Epidermal melanocyte (primary cell): ENCODE results near the gene PEAR1.

Experiments used
- DNase-seq: peaks from one replicate; pipeline ENCODE4 v3.0.0; 2011; ENCODE audit warnings: low spot score; ENCODE audit not compliant: insufficient read length

PEAR1 gene

GRCh38 chr1:156860113-156860627 is 33.3 kb upstream of the PEAR1 start:
- no peak for DNase-seq

- no peak for DNase-seq
Observed at GRCh38 chr1:156860628-156861423, 32.7 kb upstream of the PEAR1 start, which contains the start of gene NTRK1. Gene NTRK1, plus strand, starts transcription at chr1:156860865. Its CDS starts 70 bp downstream, at chr1:156860935.

GRCh38 chr1:156862584-156862983 is 30.9 kb upstream of the PEAR1 start:
- no peak for DNase-seq

GRCh38 chr1:156862997-156863599 is 30.4 kb upstream of the PEAR1 start:
- DNase-seq: no peak

GRCh38 chr1:156863631-156864030 is 29.9 kb upstream of the PEAR1 start:
- no peak for DNase-seq

GRCh38 chr1:156864796-156865195 is 28.7 kb upstream of the PEAR1 start:
- DNase-seq: no peak

- no peak for DNase-seq
Observed at GRCh38 chr1:156865258-156865657, 28.3 kb upstream of the PEAR1 start.

GRCh38 chr1:156865865-156866248 is 27.7 kb upstream of the PEAR1 start:
- no peak for DNase-seq

- DNase-seq: no peak
Observed at GRCh38 chr1:156866249-156866909, 27.1 kb upstream of the PEAR1 start.

GRCh38 chr1:156868341-156868740 is 25.2 kb upstream of the PEAR1 start:
- no peak for DNase-seq

- DNase-seq: no peak
Observed at GRCh38 chr1:156869455-156869854, 24.1 kb upstream of the PEAR1 start.

GRCh38 chr1:156873659-156874058 is 19.9 kb upstream of the PEAR1 start:
- no peak for DNase-seq

- no peak for DNase-seq
Observed at GRCh38 chr1:156874142-156874541, 19.4 kb upstream of the PEAR1 start.

- DNase-seq: no peak
Observed at GRCh38 chr1:156874572-156875340, 18.8 kb upstream of the PEAR1 start.

GRCh38 chr1:156875341-156875615 is 18.2 kb upstream of the PEAR1 start:
- DNase-seq: no peak

GRCh38 chr1:156876281-156876680 is 17.2 kb upstream of the PEAR1 start:
- no peak for DNase-seq

- no peak for DNase-seq
Observed at GRCh38 chr1:156877433-156878170, 15.9 kb upstream of the PEAR1 start.

- no peak for DNase-seq
Observed at GRCh38 chr1:156879876-156880275, 13.6 kb upstream of the PEAR1 start.

- DNase-seq: no peak
Observed at GRCh38 chr1:156880473-156880872, 13.0 kb upstream of the PEAR1 start.

- no peak for DNase-seq
Observed at GRCh38 chr1:156881101-156881500, 12.4 kb upstream of the PEAR1 start.

GRCh38 chr1:156881663-156882062 is 11.9 kb upstream of the PEAR1 start:
- DNase-seq: no peak
